HG03571 (cell line): ENCODE measurements around the gene SURF1.

Source experiments
- ATAC-seq: cut with Tn5 transposase; IDR thresholded peaks from one replicate; pipeline ENCODE4 v1.9.1; 2021; ENCODE audit not compliant: unreplicated experiment

Gene SURF1

DNA sequence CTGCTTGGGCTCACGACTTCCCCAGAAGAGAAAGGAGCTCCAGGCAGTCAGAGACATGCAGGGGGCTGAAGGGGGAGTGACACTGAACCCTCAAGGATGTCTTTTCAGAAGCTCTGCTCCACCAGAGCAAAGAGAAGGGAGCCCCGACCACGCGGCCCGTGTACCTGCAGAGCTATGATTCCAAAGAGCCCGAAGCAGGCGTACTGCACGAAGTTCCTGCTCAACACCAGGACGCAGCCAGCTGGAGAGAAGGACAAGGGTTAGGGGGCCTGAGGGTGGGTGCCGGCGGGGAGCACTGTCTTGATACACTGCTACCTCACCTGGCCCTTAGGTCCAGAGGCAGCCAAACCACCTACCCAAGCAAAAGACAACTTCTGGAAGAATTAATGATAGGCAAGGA lies 10.1 kb upstream of the SURF1 start:
- no peak for ATAC-seq

GRCh38 chr9:133362359-133363044 lies 6.2 kb upstream of the SURF1 start:
- ATAC-seq: no peak

DNA sequence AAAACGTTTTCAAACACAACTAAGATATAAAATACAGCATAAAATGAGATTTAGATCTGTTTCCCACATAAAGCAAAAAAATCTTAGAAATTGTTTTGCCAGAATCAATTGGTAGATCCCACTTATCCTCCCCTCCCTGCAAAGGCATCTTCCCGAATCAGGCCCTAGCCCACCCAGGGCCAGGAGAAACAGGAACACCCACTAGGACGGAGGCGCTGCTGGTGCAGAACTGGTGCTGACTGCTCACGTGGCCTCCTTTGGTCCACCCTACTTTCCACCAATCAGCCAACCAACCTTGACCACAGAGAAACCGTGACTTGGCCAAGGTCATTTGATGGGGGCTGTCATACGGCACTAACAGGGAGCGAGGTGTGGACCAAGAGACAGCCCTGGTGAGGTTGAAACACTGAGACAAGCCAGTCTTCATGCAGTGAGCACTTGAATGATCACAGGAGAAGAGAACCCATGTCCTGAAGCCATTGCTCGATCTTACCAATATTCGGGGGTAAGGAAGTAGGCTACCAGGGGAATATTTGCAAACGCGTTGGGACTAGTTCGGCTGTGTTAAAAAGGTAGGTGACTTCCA lies 5.3 kb upstream of the SURF1 start:
- ATAC-seq: no peak

GRCh38 chr9:133360400-133361393 lies 4.4 kb upstream of the SURF1 start:
- no peak for ATAC-seq

DNA sequence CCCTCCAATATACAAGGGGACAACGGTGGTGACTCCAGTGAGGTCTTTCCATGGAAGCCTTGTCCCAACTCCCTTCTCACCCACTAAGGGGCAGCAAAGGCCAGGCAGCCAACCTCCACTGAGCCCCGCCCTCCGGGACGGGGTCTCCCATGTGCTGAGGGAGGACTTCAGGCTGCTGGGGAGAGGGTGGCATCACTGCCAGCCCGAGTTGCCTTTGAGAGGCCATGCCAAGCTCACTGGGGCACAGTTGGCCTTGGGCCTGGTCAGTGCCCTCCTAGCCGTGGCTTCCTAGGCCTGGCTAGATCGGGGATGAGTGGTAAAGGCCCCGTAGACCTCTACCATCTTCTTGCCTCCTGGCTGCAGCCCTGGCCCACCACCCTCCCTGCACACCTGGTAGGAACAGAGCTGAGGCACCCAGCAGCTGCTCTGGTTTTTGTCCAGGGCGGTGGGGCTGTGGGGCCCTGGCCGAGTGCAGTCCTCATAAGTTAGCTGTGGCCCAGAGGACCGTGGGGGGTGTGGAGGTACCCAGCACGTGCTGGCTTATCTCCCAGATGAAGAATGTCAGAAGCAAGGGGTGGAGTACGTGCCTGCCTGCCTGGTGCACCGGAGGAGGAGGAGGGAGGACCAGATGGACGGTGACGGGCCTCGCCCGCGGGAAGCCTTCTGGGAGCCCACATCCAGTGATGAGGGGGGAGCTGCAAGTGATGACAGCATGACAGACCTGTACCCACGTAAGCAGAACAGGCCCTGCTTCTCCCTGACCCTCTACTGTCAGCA lies 3.3 kb upstream of the SURF1 start:
- ATAC-seq: no peak

GRCh38 chr9:133357656-133358055 lies 1.4 kb upstream of the SURF1 start:
- no peak for ATAC-seq

DNA sequence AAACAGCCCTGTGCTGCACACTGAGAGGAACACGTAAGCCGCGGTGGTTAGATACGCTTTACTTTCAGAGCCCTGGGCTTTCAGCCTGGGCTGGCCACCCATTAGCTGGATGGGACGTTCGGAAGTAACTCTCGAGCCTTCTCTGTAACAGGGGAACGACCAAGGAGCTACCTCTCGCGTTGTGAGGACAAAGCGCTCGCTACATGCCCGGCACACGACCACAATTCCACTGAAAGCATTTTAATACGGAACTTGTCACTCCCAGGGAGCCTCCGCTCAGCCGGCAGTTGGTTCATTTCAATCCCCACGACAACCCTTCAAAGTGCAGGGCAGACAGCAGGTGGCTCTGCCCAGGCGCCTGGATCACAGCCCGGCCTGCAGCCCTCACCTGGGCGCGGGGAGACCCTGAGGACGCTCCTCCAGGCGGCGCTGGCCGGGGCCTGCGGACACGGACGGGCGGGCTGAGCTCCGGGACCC lies 368 bp downstream of the SURF1 start:
- ATAC-seq: no peak

- ATAC-seq: no peak
Measured at GRCh38 chr9:133354766-133355165, 1.5 kb downstream of the SURF1 start.

- no peak for ATAC-seq
Measured at GRCh38 chr9:133353548-133353947, 2.7 kb downstream of the SURF1 start.

DNA sequence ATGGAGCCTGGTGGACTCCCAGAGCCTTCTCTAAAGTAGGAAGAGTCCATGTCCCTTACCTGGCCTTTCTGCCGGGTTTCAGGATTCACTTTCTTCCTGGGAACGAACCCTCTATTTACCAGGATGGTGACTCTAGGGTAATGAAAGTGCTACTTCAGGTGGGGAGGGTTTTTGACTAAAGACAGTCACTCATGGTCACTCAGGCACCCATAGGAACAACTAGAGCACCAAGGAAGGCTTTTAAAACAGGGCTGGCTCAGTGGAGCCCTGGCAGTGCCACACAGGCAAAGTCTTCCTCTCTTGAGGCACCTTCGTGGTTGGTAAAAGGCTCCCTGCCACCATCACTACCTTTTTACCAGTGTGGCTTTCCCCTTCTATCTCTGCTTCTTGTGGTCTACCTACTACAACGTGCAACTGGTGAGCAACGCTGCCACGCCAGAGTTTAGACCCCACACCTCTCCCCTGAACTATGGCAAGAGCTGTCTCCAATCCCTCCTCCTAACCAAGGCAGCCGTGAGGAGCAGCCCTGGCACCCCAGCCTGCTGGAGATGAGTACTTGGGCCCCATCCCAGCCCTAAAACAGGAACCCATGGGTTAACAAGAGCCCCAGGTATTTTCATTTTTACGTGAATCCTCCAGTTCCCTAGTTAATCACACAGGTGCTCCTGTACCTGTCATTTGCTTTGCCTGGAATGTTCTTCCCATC lies 3.5 kb downstream of the SURF1 start:
- no peak for ATAC-seq

DNA sequence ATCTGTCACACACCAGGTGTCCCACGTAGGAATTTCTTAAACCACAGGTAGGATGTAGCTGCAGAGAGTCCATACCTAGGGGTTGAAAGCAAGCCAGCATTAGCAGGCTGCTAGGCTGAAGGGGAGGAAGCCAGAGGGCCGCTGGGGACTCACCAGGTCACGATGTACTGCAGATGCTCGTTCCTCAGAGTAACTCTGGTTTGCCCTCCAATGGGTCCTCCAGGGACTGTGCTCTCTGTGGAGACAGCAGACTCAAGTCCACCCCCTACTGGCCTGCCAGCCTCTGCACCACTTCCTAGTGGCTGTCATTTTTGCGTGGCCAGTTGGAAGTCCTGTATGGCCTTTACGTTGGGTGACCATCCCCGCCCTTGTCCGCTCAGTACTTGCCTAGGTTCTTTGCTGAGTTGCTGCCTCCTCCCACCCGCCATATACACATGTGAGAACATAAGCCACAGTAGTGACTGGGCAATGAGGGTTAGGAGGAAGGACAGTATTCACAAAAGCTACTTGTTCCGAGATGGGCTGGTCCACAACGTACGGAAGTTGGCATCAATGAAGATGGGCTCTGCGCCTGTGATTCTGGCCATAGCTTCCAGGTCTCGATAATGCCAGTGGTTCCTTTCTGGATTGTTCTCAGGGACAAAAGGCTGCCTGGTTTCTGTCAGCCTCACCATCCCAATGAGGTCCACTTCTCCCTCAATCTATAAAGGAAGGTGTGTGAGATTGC lies 4.2 kb downstream of the SURF1 start:
- ATAC-seq: no peak

DNA sequence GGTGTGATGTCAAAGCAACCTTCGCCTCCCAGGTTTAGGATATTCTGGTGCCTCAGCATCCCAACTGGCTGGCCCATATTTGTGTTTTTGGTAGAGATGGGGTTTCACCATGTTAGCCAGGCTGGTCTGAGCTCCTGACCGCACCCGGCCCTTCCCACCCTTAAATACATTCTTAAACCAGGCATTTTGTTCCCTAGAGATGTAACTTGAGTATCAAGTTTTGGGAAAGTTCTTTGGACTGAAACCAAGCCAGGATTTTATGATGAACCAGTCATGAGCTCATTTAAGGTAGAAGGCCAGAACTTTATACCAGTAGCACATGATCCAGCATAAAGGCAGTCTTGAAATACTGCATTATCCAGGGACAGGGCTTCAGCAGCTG lies 4.8 kb downstream of the SURF1 start:
- no peak for ATAC-seq

- no peak for ATAC-seq
Measured at GRCh38 chr9:133349965-133350616, 6.2 kb downstream of the SURF1 start.

GRCh38 chr9:133348718-133349573 lies 7.3 kb downstream of the SURF1 start:
- no peak for ATAC-seq

- ATAC-seq: peak; percentile 76
Measured at GRCh38 chr9:133347985-133348717, 8.1 kb downstream of the SURF1 start, which contains the start of the genes MED22 and RPL7A. Gene MED22, minus strand, starts transcription at chr9:133348131. Its CDS starts 1,469 bp downstream, at chr9:133346662. Gene RPL7A, plus strand, starts transcription at chr9:133348218. Its CDS starts 26 bp downstream, at chr9:133348244.

GRCh38 chr9:133347515-133347984 lies 8.7 kb downstream of the SURF1 start:
- ATAC-seq: peak; percentile 35
